ENCODE results near the gene MRPS23. TPM values are rescaled to one million over a fixed set of nuclear protein-coding genes. Genes with fewer than 3 reads are reported as not detected.

The MRPS23 gene
- total RNA-seq, 1 donor from 2014 or later, result 28.3 TPM

DNA sequence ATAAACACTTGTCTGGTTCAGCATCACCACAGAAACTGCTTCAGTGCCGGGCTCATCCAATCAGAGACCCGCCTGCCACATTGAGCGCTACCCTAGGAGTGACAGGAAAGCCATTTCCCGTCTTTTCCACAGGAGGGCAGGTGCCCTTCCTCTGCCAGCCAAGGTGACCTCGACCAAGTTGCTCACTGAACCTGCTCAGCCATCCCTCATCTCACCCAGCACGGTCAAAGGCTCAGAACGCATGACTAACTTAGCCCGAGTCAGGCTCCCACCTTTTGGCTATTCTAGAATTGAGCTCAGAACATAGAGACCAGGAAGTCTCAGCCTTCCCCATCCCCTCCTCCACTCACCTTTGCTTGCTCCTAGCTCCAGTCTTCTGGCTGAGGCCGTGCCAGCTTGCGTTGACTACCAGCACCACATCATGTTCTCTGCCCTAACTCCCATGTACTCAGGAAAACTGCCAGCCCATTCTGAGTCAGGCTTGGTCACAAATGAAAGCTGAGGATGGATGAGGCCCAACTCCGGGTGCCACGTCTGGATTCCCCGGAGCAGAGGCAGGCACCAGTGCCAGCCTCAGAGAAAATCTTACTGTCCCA lies 15.6 kb downstream of the MRPS23 start:
- H3K4me3 Mint-ChIP-seq (ENCODE audit: unreplicated experiment), result no peak overlapping the region
- TF ChIP-seq CTCF (IDR thresholded peaks at IDR 0.05), result no peak
- no peaks in the 10 kb centered on the region for H3K27me3 Mint-ChIP-seq (ENCODE audit: unreplicated experiment)
- peaks cover 11% of the 10 kb centered on the region for H3K36me3 Mint-ChIP-seq (ENCODE audit: unreplicated experiment)
- no peak overlapping the region for H3K27ac Mint-ChIP-seq (ENCODE audit: unreplicated experiment)
- no peaks in the 10 kb centered on the region for H3K9me3 Mint-ChIP-seq (ENCODE audit: unreplicated experiment)
- H3K4me1 Mint-ChIP-seq (ENCODE audit: unreplicated experiment), result no peaks in the 10 kb centered on the region
- no peak for DNase-seq (ENCODE audit: extremely low spot score, unreplicated experiment)

GRCh38 chr17:57833179-57833939 lies 16.5 kb downstream of the MRPS23 start:
- peak; percentile 98 for TF ChIP-seq CTCF (IDR thresholded peaks at IDR 0.05)
- Mint-ChIP-seq H3K27ac (ENCODE audit: unreplicated experiment) (no peak overlapping the region), H3K4me3 (ENCODE audit: unreplicated experiment) (no peak overlapping the region), H3K27me3 (ENCODE audit: unreplicated experiment) (no peaks in the 10 kb centered on the region), H3K36me3 (ENCODE audit: unreplicated experiment) (peaks cover 6% of the 10 kb centered on the region), H3K4me1 (ENCODE audit: unreplicated experiment) (no peaks in the 10 kb centered on the region), H3K9me3 (ENCODE audit: unreplicated experiment) (no peaks in the 10 kb centered on the region)
- DNase-seq (ENCODE audit: extremely low spot score, unreplicated experiment), result peak; percentile 86

DNA sequence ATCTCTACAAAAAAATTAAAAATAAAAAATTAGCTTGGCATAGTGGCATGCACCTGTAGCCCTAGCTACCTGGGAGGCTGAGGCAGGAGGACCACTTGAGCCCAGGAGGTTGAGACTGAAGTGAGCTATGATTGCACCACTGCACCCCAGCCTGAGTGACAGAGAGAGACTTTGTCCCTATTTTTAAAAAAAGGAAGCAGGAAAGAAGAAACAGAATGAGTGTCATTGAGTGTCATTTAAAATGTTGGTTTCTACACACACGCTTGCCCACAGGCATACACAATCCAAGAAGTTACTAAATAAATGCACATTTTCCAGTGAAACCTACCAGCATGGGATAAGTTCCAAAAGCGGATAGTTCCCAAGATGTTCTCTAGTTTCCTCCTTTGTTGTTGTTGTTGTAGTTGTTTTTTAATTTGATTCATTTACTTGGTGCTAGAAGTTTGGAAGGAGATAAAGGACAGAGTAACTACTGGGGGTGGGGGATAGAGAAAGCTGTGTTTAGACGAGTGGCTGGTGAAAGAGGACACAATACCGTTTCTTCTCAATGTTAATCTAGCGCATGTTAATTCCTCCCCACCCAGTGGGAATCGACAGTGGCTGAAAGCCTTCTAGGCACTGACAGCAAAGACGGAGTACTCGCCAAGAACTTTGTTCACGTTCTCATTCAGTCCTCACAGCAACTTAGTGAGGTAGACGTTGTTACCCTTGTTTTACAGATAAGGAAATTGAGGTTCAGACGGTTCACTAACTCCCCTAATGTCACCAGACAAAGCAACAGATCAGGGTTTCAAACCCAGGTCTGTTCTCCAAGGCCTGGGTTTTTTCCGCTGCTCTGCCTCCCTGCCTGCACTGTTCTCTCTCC lies 17.3 kb downstream of the MRPS23 start:
- H3K27ac Mint-ChIP-seq (ENCODE audit: unreplicated experiment), result no peak overlapping the region
- H3K27me3 Mint-ChIP-seq (ENCODE audit: unreplicated experiment), result no peaks in the 10 kb centered on the region
- no peaks in the 10 kb centered on the region for H3K9me3 Mint-ChIP-seq (ENCODE audit: unreplicated experiment)
- H3K4me3 Mint-ChIP-seq (ENCODE audit: unreplicated experiment), result no peak overlapping the region
- peaks cover 4% of the 10 kb centered on the region for H3K36me3 Mint-ChIP-seq (ENCODE audit: unreplicated experiment)
- no peak for DNase-seq (ENCODE audit: extremely low spot score, unreplicated experiment)
- no peak for TF ChIP-seq CTCF (IDR thresholded peaks at IDR 0.05)
- H3K4me1 Mint-ChIP-seq (ENCODE audit: unreplicated experiment), result no peaks in the 10 kb centered on the region

DNA sequence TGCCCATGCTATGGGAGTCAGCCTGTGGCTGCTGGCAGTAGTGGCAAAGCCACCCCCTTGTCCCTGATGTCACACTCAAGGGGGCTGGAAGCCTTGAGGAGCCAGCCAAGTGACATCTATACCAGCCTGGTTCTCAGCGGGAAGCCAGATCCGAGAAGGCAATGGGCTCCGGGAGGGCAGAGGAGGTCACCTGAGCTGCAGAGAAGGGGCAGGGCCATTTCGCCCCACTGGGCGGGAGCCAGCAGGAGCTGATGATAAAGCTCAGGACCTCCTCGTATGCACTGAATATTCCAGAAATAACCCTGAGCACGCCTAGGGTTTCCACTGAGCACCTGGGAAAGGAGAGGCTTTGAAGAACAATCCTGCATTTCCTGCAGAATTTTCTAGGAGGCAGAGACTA lies 19.0 kb downstream of the MRPS23 start:
- Mint-ChIP-seq H3K9me3 (ENCODE audit: unreplicated experiment) (no peaks in the 10 kb centered on the region), H3K27me3 (ENCODE audit: unreplicated experiment) (peaks cover 2% of the 10 kb centered on the region), H3K4me1 (ENCODE audit: unreplicated experiment) (no peaks in the 10 kb centered on the region), H3K36me3 (ENCODE audit: unreplicated experiment) (no peaks in the 10 kb centered on the region), H3K27ac (ENCODE audit: unreplicated experiment) (no peak overlapping the region), H3K4me3 (ENCODE audit: unreplicated experiment) (no peak overlapping the region)
- no peak for TF ChIP-seq CTCF (IDR thresholded peaks at IDR 0.05)
- DNase-seq (ENCODE audit: extremely low spot score, unreplicated experiment), result no peak

Measured in osteocyte (in vitro differentiated cells).